NCI-H1105 treated with DMSO at 0.1 percent for 48 hours (cell line): ENCODE measurements around the gene SCIMP.
A peak's percentile ranks its signal among the peaks of the same experiment; 100 is the strongest.
"Not testable (repeated sequence)": the region's sequence is repeated elsewhere in the genome, so short reads cannot be mapped to it uniquely, and the experiment has no call there.

ENCODE experiments used
- DNase-seq: peaks from one replicate; lab custom pipeline; 2025; lab: John Stamatoyannopoulos, UW

Gene SCIMP

GRCh38 chr17:5237541-5238016 is 2.9 kb upstream of the SCIMP start:
- DNase-seq, result peak; percentile 9

- no peak for DNase-seq
Observed at GRCh38 chr17:5236938-5237540, 2.4 kb upstream of the SCIMP start.

GRCh38 chr17:5233492-5233891 is 1.2 kb downstream of the SCIMP start:
- not testable (repeated sequence) for DNase-seq

- no peak for DNase-seq
Observed at GRCh38 chr17:5226940-5227878, 7.5 kb downstream of the SCIMP start.

GRCh38 chr17:5225668-5226457 is 8.8 kb downstream of the SCIMP start:
- no peak for DNase-seq

- not testable (repeated sequence) for DNase-seq
Observed at GRCh38 chr17:5221912-5222311, 12.7 kb downstream of the SCIMP start.

GRCh38 chr17:5220074-5220473 is 14.6 kb downstream of the SCIMP start:
- DNase-seq, result no peak

- DNase-seq, result no peak
Observed at GRCh38 chr17:5219536-5219935, 15.1 kb downstream of the SCIMP start.

- DNase-seq, result not testable (repeated sequence)
Observed at GRCh38 chr17:5217562-5217961, 17.1 kb downstream of the SCIMP start.

- DNase-seq, result no peak
Observed at GRCh38 chr17:5211458-5211857, 23.2 kb downstream of the SCIMP start.

- no peak for DNase-seq
Observed at GRCh38 chr17:5210614-5211252, 23.9 kb downstream of the SCIMP start.

- DNase-seq, result no peak
Observed at GRCh38 chr17:5210091-5210490, 24.6 kb downstream of the SCIMP start.

GRCh38 chr17:5209396-5209795 is 25.3 kb downstream of the SCIMP start:
- no peak for DNase-seq

GRCh38 chr17:5203908-5204294 is 30.8 kb downstream of the SCIMP start:
- DNase-seq, result no peak

- DNase-seq, result no peak
Observed at GRCh38 chr17:5203178-5203907, 31.3 kb downstream of the SCIMP start.

GRCh38 chr17:5201011-5201410 is 33.6 kb downstream of the SCIMP start:
- no peak for DNase-seq

- no peak for DNase-seq
Observed at GRCh38 chr17:5200360-5200759, 34.3 kb downstream of the SCIMP start.

- no peak for DNase-seq
Observed at GRCh38 chr17:5198472-5198871, 36.2 kb downstream of the SCIMP start.

- no peak for DNase-seq
Observed at GRCh38 chr17:5194346-5194745, 40.3 kb downstream of the SCIMP start.

- DNase-seq, result peak; percentile 96
Observed at GRCh38 chr17:5191541-5192417, 42.9 kb downstream of the SCIMP start, which contains the start of gene ZNF594. ZNF594 (minus strand) TSS chr17:5191868; CDS start chr17:5184256, 7,612 bp downstream.
